Measurements from ENCODE around the gene MAG.

GRCh38 chr19:35336166-35336955, 44.4 kb downstream of the MAG start:
- TF ChIP-seq CTCF (IDR thresholded peaks at IDR 0.05) = no peak
- no peak for TF ChIP-seq POLR2A (IDR thresholded peaks at IDR 0.05)
